ENCODE results near the gene ZNF888.

ZNF888 gene

GRCh38 chr19:52922841-52923777 lies at the start of gene ZNF888:
TSS of gene ZNF888 (minus strand) at chr19:52923428. CDS start at chr19:52917873, 5,555 bp downstream.
- Histone ChIP-seq H3K4me3 (ENCODE audit: low read depth, low read length) (peak within 1 kb of the TSS; percentile 99), H3K36me3 (ENCODE audit: control insufficient read depth, insufficient read depth, low read length) (no peaks in the 10 kb centered on the region), H3K4me2 (ENCODE audit: low read length) (peak within 1 kb of the TSS; percentile 100), H3K4me1 (no peaks in the 10 kb centered on the region), H3K79me2 (no peaks in the 10 kb centered on the region), H2AFZ (peak within 1 kb of the TSS; percentile 56), H3K27ac (no peak within 1 kb of the TSS), H3K9ac (no peak within 1 kb of the TSS), H3K27me3 (ENCODE audit: control insufficient read depth, insufficient read depth, low read length) (no peaks in the 10 kb centered on the region), H3K9me3 (ENCODE audit: control insufficient read depth, low read length) (no peaks in the 10 kb centered on the region)
- TF ChIP-seq, protein P1, sequence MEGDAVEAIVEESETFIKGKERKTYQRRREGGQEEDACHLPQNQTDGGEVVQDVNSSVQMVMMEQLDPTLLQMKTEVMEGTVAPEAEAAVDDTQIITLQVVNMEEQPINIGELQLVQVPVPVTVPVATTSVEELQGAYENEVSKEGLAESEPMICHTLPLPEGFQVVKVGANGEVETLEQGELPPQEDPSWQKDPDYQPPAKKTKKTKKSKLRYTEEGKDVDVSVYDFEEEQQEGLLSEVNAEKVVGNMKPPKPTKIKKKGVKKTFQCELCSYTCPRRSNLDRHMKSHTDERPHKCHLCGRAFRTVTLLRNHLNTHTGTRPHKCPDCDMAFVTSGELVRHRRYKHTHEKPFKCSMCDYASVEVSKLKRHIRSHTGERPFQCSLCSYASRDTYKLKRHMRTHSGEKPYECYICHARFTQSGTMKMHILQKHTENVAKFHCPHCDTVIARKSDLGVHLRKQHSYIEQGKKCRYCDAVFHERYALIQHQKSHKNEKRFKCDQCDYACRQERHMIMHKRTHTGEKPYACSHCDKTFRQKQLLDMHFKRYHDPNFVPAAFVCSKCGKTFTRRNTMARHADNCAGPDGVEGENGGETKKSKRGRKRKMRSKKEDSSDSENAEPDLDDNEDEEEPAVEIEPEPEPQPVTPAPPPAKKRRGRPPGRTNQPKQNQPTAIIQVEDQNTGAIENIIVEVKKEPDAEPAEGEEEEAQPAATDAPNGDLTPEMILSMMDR (IDR thresholded peaks at IDR 0.05), result no peak

DNA sequence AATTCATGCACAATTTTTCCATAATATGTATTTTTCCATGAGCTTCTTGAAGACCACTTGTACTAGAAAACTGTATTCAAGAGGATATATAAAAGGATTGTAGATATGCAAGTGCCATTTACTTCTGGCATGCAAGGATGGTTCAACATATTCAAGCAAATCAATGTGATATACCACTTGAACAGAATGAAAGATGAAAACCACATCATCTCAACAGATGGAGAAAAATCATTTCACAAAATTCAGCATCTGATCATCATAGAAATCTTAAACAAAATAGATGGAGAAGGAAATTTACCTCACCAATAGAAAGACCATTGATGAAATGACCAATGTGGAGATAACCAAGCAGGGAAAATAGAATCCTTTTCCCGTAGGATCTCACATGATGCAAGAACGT lies 44.5 kb upstream of the ZNF888 start:
- Histone ChIP-seq H3K9me3 (ENCODE audit: control insufficient read depth, low read length) (no peaks in the 10 kb centered on the region), H3K4me2 (ENCODE audit: low read length) (no peak overlapping the region)

DNA sequence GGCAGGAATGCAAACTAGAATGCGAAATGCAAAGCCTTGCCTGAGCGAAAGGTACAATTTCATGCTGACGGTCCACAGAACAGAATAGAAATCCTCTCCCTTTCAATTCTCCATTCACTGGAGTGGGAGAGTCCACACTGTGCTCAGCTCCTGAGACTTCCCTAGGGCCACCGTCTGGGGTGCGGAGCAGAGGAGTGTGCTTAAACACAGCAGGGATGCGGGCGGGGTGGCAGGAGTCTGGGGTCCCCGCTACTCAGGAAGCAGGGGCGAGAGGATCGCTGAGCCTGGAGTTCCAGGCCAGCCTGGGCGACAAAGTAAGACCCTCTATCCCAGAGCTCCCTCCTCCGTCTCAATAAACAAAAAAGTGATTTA lies 40.0 kb upstream of the ZNF888 start:
- Histone ChIP-seq H3K4me1 (no peaks in the 10 kb centered on the region), H3K27me3 (ENCODE audit: control insufficient read depth, insufficient read depth, low read length) (no peaks in the 10 kb centered on the region), H3K9ac (no peak overlapping the region), H3K79me2 (no peaks in the 10 kb centered on the region), H2AFZ (peak overlapping the region; percentile 76), H3K4me2 (ENCODE audit: low read length) (peak overlapping the region; percentile 57), H3K36me3 (ENCODE audit: control insufficient read depth, insufficient read depth, low read length) (no peaks in the 10 kb centered on the region), H3K27ac (peak overlapping the region; percentile 71), H3K4me3 (ENCODE audit: low read depth, low read length) (peak overlapping the region; percentile 81), H3K9me3 (ENCODE audit: control insufficient read depth, low read length) (no peaks in the 10 kb centered on the region)
- TF ChIP-seq, protein P1 (IDR thresholded peaks at IDR 0.05), result no peak

More for the DNA sequence above, 44.5 kb upstream of the ZNF888 start:
- no peak overlapping the region for H3K27ac ChIP-seq
- no peak overlapping the region for H3K9ac ChIP-seq
- no peaks in the 10 kb centered on the region for H3K27me3 ChIP-seq (ENCODE audit: control insufficient read depth, insufficient read depth, low read length)
- no peaks in the 10 kb centered on the region for H3K79me2 ChIP-seq
- no peak overlapping the region for H2AFZ ChIP-seq
- TF ChIP-seq, protein P1 (IDR thresholded peaks at IDR 0.05), result no peak
- no peaks in the 10 kb centered on the region for H3K36me3 ChIP-seq (ENCODE audit: control insufficient read depth, insufficient read depth, low read length)
- H3K4me1 ChIP-seq, result no peaks in the 10 kb centered on the region
- H3K4me3 ChIP-seq (ENCODE audit: low read depth, low read length), result no peak overlapping the region

- no peak within 1 kb of the TSS for H3K9ac ChIP-seq
- H3K27ac ChIP-seq, result peak within 1 kb of the TSS; percentile 71
- TF ChIP-seq, protein P1 (IDR thresholded peaks at IDR 0.05), result no peak
Measured at GRCh38 chr19:52962394-52963246, 39.4 kb upstream of the ZNF888 start, which contains the start of gene ZNF816. TSS of gene ZNF816 (minus strand) at chr19:52962881. CDS start at chr19:52956089, 6,792 bp downstream.

More at GRCh38 chr19:52962394-52963246, 39.4 kb upstream of the ZNF888 start, which contains the start of gene ZNF816:
- Histone ChIP-seq H3K79me2 (no peaks in the 10 kb centered on the region), H3K27me3 (ENCODE audit: control insufficient read depth, insufficient read depth, low read length) (no peaks in the 10 kb centered on the region), H3K4me3 (ENCODE audit: low read depth, low read length) (peak within 1 kb of the TSS; percentile 81), H3K9me3 (ENCODE audit: control insufficient read depth, low read length) (no peaks in the 10 kb centered on the region), H3K36me3 (ENCODE audit: control insufficient read depth, insufficient read depth, low read length) (no peaks in the 10 kb centered on the region), H2AFZ (peak within 1 kb of the TSS; percentile 76), H3K4me2 (ENCODE audit: low read length) (peak within 1 kb of the TSS; percentile 57), H3K4me1 (no peaks in the 10 kb centered on the region)

All from parathyroid adenoma (tissue), 2 donors.